Activated naive CD8-positive, alpha-beta T cell treated with anti-CD3 and anti-CD28 coated beads for 36 hours (primary cell): Measurements from ENCODE around the gene TRAPPC1. TPM values are rescaled to one million over a fixed set of nuclear protein-coding genes. Genes with fewer than 3 reads are reported as not detected.

Experiments used
- DNase-seq: peaks from one replicate; pipeline ENCODE4 v3.0.0; 2021
- H3K27ac Mint-ChIP-seq: one replicate; pipeline ENCODE4 v1.8.0; 2022; ENCODE audit warnings: mild to moderate bottlenecking, moderate library complexity, mixed read lengths
- H3K27me3 Mint-ChIP-seq: one replicate; pipeline ENCODE4 v1.8.0; 2022; ENCODE audit warnings: mild to moderate bottlenecking, mixed read lengths
- H3K36me3 Mint-ChIP-seq: one replicate; pipeline ENCODE4 v1.8.0; 2021; ENCODE audit warnings: mild to moderate bottlenecking, mixed read lengths
- H3K4me1 Mint-ChIP-seq: one replicate; pipeline ENCODE4 v1.8.0; 2021; ENCODE audit warnings: mixed read lengths
- H3K4me3 Mint-ChIP-seq: one replicate; pipeline ENCODE4 v1.8.0; 2022; ENCODE audit warnings: mild to moderate bottlenecking, moderate library complexity, mixed read lengths
- H3K9me3 Mint-ChIP-seq: one replicate; pipeline ENCODE4 v1.8.0; 2022; ENCODE audit warnings: mixed read lengths
- total RNA-seq, 2 experiments: library from RNA; stranded (reverse); gene quantifications; one replicate each; pipeline ENCODE4 v1.2.3, GENCODE V29; 2021

The TRAPPC1 gene
- total RNA-seq, 2 experiments from 2014 or later: 131 to 143 TPM

DNA sequence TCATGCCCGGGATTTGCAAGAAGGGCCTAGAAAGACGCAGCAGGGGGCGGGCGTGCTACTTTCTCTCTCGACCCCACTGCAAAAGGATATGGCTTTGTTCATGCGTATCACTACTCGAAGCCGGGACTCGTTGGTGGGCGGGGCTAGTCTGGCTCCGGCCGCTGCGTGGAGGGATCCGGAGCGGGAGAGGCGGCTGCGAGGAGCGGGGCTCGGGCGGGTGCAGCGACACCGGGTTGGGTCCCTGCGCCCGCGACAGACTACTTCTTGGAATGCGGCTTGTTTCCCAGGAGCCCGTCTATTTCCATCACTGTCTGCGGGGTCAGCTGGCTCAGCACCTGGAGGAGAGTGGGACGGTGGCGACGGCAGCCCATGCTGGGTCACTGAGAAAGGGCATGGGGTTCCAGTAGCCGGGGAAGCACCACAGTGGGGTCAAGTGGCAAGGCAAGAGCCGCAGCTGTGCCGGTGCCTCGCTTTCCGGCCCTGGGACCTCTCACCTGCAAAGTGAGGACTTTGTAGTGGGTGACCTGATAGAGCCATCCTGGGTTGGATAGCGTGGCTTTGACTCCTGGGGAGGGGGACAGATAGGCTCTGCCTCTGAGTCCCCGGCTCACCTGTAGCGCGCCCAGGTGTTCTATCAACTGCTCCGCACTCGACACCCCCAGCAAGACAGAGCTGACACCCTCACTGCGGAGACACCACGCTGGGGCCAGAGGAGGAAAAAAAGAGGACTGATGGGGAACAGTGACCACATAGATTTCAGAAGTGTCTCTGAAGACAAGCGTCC lies 8.7 kb downstream of the TRAPPC1 start:
- peak overlapping the region; percentile 50 for H3K4me3 Mint-ChIP-seq
- peak overlapping the region; percentile 80 for H3K27ac Mint-ChIP-seq
- H3K9me3 Mint-ChIP-seq: no peaks in the 10 kb centered on the region
- peak; percentile 84 for DNase-seq
- no peaks in the 10 kb centered on the region for H3K27me3 Mint-ChIP-seq
- peaks cover 12% of the 10 kb centered on the region for H3K4me1 Mint-ChIP-seq
- peaks cover 4% of the 10 kb centered on the region for H3K36me3 Mint-ChIP-seq

DNA sequence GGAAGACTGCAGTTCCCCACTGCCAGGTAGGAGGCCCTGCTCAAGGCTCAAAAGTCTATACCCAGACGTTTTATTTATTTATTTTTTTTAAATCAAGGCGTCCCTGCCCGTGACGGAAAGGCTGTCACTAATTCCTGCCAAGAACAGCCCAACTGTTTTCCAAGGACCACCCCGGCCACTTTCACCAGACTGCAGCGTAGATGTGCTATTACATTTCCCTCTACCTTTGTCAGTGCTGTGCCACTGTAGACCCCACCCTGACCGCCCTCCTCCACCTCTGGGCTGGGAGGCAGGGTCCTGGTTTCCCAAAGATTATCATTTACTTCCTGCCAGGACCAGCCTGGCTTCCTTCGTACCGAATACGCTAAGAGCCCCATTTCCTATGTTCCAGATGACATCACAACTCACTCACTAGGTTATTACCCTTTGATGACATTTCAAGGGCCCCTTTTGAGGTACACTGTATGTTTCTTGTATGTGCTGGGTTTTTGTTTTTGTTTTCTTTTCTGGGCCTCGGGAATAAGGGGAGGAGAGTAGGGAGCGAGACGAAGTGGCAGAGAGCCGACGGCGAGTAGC lies 9.4 kb downstream of the TRAPPC1 start:
- H3K9me3 Mint-ChIP-seq: no peaks in the 10 kb centered on the region
- H3K27ac Mint-ChIP-seq: peak overlapping the region; percentile 80
- H3K4me1 Mint-ChIP-seq: peaks cover 12% of the 10 kb centered on the region
- peak overlapping the region; percentile 50 for H3K4me3 Mint-ChIP-seq
- H3K36me3 Mint-ChIP-seq: peaks cover 3% of the 10 kb centered on the region
- DNase-seq: no peak
- no peaks in the 10 kb centered on the region for H3K27me3 Mint-ChIP-seq

DNA sequence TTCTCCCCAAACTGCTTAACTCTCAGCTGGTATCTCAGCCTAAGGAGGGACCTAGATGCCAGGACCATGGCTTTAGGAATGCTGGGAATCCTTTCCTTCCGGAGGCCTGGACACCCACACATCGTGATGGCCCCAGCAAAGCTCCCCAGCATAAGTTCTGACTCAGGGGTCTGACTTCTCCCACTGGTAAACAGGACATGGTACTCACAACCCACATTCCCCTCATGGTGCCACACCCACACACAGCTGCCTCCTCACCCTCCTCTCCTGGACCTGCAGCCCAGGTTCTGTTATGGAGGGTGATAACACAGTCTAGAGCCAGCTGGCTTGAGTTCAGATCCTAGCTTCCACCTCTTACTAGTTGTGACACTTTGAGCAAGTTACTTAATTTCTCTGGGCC lies 14.9 kb downstream of the TRAPPC1 start:
- Mint-ChIP-seq H3K27ac (peak overlapping the region; percentile 40), H3K9me3 (no peaks in the 10 kb centered on the region), H3K4me1 (peaks cover 24% of the 10 kb centered on the region), H3K4me3 (peak overlapping the region; percentile 57), H3K27me3 (no peaks in the 10 kb centered on the region), H3K36me3 (peaks cover 8% of the 10 kb centered on the region)
- DNase-seq: no peak

DNA sequence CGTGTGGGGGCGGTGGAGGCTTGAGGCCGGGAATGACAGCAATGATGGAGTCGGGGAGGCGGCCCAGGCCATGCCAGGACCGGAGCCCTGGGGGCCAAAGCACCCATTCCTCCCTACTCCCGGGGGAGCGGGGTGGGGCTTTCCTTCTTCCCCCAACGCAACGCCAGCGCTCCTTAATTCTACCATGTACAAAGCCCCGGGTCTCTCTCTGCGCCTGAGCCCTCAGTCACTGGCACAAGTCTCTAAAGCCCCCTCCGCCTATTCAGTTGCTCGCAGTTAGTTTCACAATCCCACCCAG lies 15.4 kb downstream of the TRAPPC1 start:
- H3K27ac Mint-ChIP-seq: peak overlapping the region; percentile 40
- peaks cover 23% of the 10 kb centered on the region for H3K4me1 Mint-ChIP-seq
- no peaks in the 10 kb centered on the region for H3K9me3 Mint-ChIP-seq
- H3K36me3 Mint-ChIP-seq: peaks cover 9% of the 10 kb centered on the region
- no peaks in the 10 kb centered on the region for H3K27me3 Mint-ChIP-seq
- peak overlapping the region; percentile 57 for H3K4me3 Mint-ChIP-seq
- DNase-seq: no peak

DNA sequence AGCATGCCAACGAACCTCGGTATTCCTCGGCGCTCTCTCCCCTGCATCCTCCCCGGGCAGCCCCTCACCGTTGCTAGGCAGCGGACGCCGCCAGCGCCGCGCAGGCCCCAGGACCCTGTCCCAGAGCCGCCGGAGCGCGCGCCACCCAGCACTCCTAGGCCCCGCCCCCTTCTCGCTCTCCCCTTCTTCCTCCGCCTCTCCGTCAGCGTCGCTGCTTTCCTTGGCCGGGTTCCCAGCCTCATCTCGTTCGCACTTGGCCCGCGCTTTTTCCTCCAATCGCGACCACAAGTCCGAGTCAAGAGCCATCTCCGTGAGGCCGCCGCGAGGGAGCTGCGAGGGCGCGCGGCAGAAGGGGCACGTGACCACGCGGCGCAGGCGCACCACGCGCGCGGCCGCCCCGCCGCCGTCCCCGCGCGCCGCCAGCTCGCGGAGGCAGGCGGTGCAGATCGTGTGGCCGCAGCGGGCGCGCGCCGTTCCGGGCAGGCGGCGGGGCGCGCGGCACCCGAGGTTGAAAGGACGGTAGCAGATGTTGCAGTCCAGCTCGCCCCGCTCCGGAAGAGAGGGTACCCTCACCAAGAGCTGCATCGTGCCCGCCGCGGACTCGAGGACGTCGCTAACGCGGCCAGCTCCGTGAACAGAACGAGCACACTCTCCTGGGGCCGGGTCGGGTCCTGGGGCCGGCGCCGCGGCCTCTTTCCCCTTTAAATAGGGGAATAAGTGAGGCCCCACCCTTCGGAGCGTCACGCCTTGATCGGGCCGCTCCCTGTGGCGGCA lies 15.9 kb downstream of the TRAPPC1 start, which contains the start of gene RNF227:
Gene RNF227, minus strand, starts transcription at position 679 of the 774 bp plus-strand sequence. Its CDS starts 94 bp downstream, at position 585.
- peak; percentile 91 for DNase-seq
- peaks cover 23% of the 10 kb centered on the region for H3K4me1 Mint-ChIP-seq
- no peaks in the 10 kb centered on the region for H3K27me3 Mint-ChIP-seq
- H3K9me3 Mint-ChIP-seq: no peaks in the 10 kb centered on the region
- peak within 1 kb of the TSS; percentile 88 for H3K4me3 Mint-ChIP-seq
- peak within 1 kb of the TSS; percentile 87 for H3K27ac Mint-ChIP-seq
- peaks cover 9% of the 10 kb centered on the region for H3K36me3 Mint-ChIP-seq

DNA sequence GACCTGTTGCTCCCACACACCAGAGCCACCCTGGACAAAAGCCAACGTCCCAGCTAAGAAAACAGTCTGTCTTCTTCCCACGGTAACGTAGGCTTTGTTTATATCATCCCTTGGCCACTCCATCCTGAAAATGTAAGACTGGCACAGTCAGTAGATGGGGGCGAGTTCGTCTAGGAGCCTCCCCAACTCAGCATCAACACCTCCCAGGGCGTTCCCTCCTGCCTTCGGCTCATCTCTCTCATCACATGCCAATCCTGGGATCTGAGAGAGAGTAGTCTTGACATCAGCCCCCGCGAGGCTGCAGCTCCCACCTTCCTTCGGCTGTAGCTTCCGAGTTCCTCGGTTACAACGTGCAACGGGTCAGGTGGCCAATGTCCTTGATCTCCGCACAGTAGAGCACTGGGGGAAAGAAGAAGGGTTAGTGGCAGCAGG lies 16.6 kb downstream of the TRAPPC1 start:
- Mint-ChIP-seq H3K36me3 (peaks cover 9% of the 10 kb centered on the region), H3K27ac (peak overlapping the region; percentile 87), H3K9me3 (no peaks in the 10 kb centered on the region), H3K27me3 (no peaks in the 10 kb centered on the region), H3K4me1 (peaks cover 23% of the 10 kb centered on the region), H3K4me3 (peak overlapping the region; percentile 88)
- DNase-seq: no peak

DNA sequence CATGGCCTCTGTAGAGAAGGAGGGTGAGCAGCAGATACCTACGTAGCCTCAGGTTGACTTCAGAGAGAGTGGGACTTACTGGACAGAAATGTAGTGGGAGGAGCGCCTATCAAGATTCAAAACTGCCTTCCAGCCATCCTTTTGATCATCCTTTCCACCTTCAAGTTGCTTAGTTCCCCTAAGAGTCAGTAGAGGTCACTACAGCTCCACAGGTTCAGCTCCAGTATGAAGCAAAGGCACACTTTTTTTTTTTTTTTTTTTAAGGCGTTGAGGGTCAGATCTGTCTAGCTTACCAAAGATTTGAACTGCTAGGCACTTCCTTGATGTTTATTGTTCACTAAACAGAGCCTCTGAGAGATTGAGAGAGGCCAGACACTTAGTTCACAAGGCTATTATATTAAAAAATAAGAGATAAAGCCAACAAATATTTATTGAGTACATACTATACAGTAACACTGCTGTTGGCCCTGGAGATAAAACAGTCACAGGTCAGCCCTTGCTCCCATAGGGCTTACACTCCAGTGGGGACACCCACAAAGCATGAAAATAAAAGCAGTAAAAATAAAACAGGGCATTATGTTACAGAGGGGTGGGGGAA lies 18.7 kb downstream of the TRAPPC1 start:
- peak overlapping the region; percentile 77 for H3K27ac Mint-ChIP-seq

DNA sequence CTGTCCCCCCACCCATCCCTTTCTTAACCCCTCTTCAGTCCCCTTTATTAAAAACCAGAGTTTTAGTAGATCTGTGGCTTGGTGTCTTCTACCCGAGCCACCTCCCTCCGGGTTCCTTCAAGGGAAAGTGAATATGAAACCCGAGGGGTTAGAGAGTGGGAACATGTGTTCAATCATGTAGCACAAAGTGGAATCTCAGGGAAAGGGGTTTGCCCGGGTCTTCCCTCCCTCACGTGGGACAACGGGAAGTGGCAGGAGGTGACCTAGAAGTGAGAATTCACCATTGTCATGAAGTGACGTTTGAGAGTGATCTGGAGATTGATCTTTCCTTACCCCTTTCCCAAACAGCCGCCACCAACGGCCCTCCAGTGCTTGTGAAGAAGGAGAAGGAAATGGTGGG lies 20.6 kb downstream of the TRAPPC1 start:
- peaks cover 13% of the 10 kb centered on the region for H3K36me3 Mint-ChIP-seq
- H3K4me1 Mint-ChIP-seq: peaks cover 15% of the 10 kb centered on the region
- no peak for DNase-seq
- H3K27ac Mint-ChIP-seq: no peak overlapping the region
- no peaks in the 10 kb centered on the region for H3K9me3 Mint-ChIP-seq
- no peaks in the 10 kb centered on the region for H3K27me3 Mint-ChIP-seq
- no peak overlapping the region for H3K4me3 Mint-ChIP-seq

More for the DNA sequence above, 18.7 kb downstream of the TRAPPC1 start:
- H3K27me3 Mint-ChIP-seq: no peaks in the 10 kb centered on the region
- peaks cover 23% of the 10 kb centered on the region for H3K4me1 Mint-ChIP-seq
- peaks cover 16% of the 10 kb centered on the region for H3K36me3 Mint-ChIP-seq
- H3K9me3 Mint-ChIP-seq: no peaks in the 10 kb centered on the region
- no peak overlapping the region for H3K4me3 Mint-ChIP-seq
- peak; percentile 36 for DNase-seq

DNA sequence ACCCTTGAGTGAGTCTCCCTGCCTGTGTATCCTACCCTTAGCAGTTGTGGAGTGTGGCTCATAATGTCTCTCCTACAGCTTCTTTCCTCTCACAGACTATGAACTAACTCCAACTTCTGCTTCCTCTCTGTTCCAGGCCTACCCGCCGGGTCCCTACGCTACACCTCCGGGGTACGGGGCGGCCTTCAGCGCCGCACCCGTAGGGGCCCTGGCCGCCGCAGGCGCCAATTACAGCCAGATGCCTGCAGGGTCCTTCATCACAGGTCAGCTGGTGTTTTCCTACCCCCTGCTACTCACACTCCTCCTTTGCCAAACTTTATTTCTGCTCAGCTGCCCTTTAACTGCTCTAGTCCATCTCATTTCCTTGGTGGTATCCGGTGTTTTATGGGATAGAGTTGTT lies 21.0 kb downstream of the TRAPPC1 start:
- peaks cover 15% of the 10 kb centered on the region for H3K4me1 Mint-ChIP-seq
- peaks cover 13% of the 10 kb centered on the region for H3K36me3 Mint-ChIP-seq
- H3K9me3 Mint-ChIP-seq: no peaks in the 10 kb centered on the region
- no peak for DNase-seq
- no peak overlapping the region for H3K27ac Mint-ChIP-seq
- H3K27me3 Mint-ChIP-seq: no peaks in the 10 kb centered on the region
- H3K4me3 Mint-ChIP-seq: no peak overlapping the region

DNA sequence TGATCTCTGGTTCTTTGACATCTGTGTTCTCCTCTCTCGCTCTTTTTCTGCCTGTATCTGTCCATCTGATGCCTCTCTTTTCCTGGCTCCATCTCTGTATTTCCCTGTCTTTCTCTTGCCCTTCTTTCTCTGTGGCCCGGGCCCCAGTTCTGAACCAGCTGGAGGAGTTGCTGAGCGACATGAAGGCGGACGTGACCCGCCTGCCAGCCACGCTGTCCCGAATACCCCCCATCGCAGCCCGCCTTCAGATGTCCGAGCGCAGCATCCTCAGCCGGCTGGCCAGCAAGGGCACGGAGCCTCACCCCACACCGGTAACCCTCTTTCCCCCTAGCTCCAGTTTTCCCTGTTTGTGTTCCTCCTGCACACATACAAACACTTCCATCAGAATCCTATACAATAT lies 21.5 kb downstream of the TRAPPC1 start:
- Mint-ChIP-seq H3K4me1 (peaks cover 15% of the 10 kb centered on the region), H3K36me3 (peaks cover 13% of the 10 kb centered on the region), H3K27me3 (no peaks in the 10 kb centered on the region), H3K9me3 (no peaks in the 10 kb centered on the region), H3K27ac (peak overlapping the region; percentile 7), H3K4me3 (no peak overlapping the region)
- DNase-seq: no peak

DNA sequence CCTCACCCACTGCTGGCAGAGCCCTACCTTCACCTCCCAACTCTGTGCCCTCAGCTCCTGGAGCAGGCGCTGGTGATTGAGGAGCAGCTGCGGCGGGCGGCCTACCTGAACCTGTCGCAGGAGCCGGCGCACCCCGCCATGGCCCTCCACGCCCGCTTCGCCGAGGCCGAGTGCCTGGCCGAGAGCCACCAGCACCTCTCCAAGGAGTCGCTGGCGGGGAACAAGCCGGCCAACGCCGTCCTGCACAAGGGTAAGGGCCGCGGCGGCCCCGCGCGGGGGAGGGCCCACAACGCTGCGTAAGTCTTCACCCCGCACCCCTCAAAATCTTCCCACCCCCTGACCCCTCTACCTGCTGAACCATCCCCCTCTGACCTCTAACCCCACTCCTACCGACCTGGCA lies 22.7 kb downstream of the TRAPPC1 start:
- no peaks in the 10 kb centered on the region for H3K9me3 Mint-ChIP-seq
- H3K4me1 Mint-ChIP-seq: peaks cover 7% of the 10 kb centered on the region
- peaks cover 16% of the 10 kb centered on the region for H3K36me3 Mint-ChIP-seq
- H3K27me3 Mint-ChIP-seq: no peaks in the 10 kb centered on the region
- DNase-seq: no peak
- no peak overlapping the region for H3K4me3 Mint-ChIP-seq
- H3K27ac Mint-ChIP-seq: no peak overlapping the region

DNA sequence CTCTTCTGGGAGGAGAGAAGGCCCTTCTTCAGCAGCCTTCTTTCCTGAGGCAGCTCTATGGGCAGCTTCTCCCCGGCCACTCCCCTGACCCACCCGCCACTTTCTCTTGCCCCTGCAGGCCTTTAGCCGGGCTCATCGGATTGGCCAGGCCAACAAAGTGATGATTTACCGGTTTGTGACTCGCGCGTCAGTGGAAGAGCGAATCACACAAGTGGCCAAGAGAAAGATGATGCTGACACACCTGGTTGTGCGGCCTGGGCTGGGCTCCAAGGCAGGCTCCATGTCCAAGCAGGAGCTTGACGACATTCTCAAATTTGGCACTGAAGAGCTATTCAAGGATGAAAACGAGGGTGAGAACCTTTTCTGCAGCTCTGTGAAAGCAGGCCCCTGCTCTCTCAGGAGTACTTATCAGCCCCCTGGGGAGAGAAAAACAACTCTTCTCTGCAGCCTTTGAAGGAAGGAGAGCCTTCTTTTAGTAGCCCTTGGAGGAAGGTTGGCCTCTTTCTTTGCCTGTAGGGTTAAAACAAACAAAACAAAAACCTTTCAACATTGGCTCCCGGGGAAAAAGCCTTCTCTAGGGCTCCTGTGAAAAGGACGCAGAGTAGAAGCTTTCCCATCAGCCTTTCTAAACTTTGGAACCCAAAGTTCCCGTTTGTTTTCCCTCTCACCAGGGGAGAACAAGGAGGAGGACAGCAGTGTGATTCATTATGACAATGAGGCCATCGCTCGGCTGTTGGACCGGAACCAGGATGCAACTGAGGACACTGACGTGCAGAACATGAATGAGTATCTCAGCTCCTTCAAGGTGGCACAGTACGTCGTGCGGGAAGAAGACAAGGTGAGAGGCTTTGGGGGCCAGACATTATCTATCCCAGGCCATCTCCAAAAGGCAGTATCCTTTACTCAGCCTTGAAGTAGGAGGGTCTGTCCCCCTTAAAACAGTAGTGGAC lies 28.3 kb downstream of the TRAPPC1 start:
- DNase-seq: no peak
- H3K27ac Mint-ChIP-seq: no peak overlapping the region

DNA sequence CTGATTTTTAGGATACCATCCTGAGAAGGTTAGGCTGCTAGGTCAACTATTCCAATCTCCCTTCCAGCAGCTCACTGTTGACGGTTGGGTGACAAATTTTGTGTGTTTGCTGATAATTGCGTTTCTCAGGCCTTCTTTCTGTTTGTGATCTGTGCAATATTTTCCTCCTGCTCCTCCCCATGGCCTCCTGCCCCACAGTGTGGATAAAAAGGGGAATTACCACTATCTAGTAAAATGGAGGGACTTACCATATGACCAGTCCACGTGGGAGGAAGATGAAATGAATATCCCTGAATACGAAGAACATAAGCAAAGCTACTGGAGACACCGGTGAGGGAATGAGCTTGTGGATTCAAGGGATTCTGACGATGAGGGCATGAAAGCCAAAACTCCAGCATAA lies 34.0 kb downstream of the TRAPPC1 start:
- H3K27ac Mint-ChIP-seq: peak overlapping the region; percentile 12
- H3K4me1 Mint-ChIP-seq: peaks cover 4% of the 10 kb centered on the region
- no peak overlapping the region for H3K4me3 Mint-ChIP-seq
- DNase-seq: no peak
- H3K36me3 Mint-ChIP-seq: peaks cover 38% of the 10 kb centered on the region
- H3K9me3 Mint-ChIP-seq: no peaks in the 10 kb centered on the region
- H3K27me3 Mint-ChIP-seq: no peaks in the 10 kb centered on the region

More for the DNA sequence above, 28.3 kb downstream of the TRAPPC1 start:
- no peaks in the 10 kb centered on the region for H3K4me1 Mint-ChIP-seq
- no peaks in the 10 kb centered on the region for H3K9me3 Mint-ChIP-seq
- no peak overlapping the region for H3K4me3 Mint-ChIP-seq
- no peaks in the 10 kb centered on the region for H3K27me3 Mint-ChIP-seq
- H3K36me3 Mint-ChIP-seq: peaks cover 22% of the 10 kb centered on the region

DNA sequence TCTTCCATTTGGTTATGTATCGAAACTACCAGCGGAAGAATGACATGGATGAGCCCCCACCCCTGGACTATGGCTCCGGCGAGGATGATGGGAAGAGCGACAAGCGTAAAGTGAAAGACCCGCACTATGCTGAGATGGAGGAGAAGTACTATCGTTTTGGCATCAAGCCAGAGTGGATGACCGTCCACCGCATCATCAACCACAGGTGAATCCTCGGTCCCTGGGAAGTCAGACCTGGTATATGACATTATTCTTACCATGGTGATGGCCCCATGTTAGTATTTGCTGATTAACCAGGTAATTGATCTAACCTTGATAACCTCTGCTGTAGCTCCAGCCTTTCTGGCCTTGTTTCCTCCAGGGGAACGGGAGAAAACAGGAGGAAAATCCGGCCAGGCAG lies 34.7 kb downstream of the TRAPPC1 start:
- Mint-ChIP-seq H3K27ac (no peak overlapping the region), H3K4me1 (peaks cover 4% of the 10 kb centered on the region), H3K4me3 (no peak overlapping the region), H3K27me3 (no peaks in the 10 kb centered on the region), H3K36me3 (peaks cover 34% of the 10 kb centered on the region), H3K9me3 (no peaks in the 10 kb centered on the region)
- no peak for DNase-seq
